ENCODE data around the gene PIP5K1C. TPM values are rescaled to one million over a fixed set of nuclear protein-coding genes. Genes with fewer than 3 reads are reported as not detected.

The PIP5K1C gene
- total and polyA plus RNA-seq, 9 donors: 6.0 to 41.7 (median 30.8) TPM

GRCh38 chr19:3606690-3607289, 93.5 kb downstream of the PIP5K1C start, which contains the start of gene TBXA2R:
TBXA2R (minus strand) TSS chr19:3606875; CDS start chr19:3600634, 6,241 bp downstream.
- peak in 1 of 3 donors; percentile 4 for TF ChIP-seq CTCF (IDR thresholded peaks at IDR 0.05)
- no peak for TF ChIP-seq EP300 (IDR thresholded peaks at IDR 0.05)
- H3K9me3 ChIP-seq: no peaks in the 10 kb centered on the region
- intact Hi-C loops (cut with DNase I): no loop called here

GRCh38 chr19:3606174-3606689, 94.0 kb downstream of the PIP5K1C start:
- H3K4me3 ChIP-seq: peak overlapping the region; percentile 54
- 6 to 9% (median 8%) methylated on average over 7 to 35 of the region's 35 CpGs for WGBS, 3 donors
- DNase-seq: peak in 3 of 5 donors; percentile 32 to 61 (median 46)
- peaks cover 9% of the 10 kb centered on the region for H3K4me1 ChIP-seq (ENCODE audit: insufficient read depth)
- H3K27me3 ChIP-seq: no peaks in the 10 kb centered on the region
- intact Hi-C loops (cut with DNase I): no loop called here
- peak overlapping the region in 1 of 2 donors; percentile 53 for H3K27ac ChIP-seq
- H3K9me3 ChIP-seq: no peaks in the 10 kb centered on the region
- no peaks in the 10 kb centered on the region for H3K36me3 ChIP-seq
- no peak for TF ChIP-seq CTCF (IDR thresholded peaks at IDR 0.05)

More at GRCh38 chr19:3606690-3607289, 93.5 kb downstream of the PIP5K1C start, which contains the start of gene TBXA2R:
- H3K36me3 ChIP-seq: no peaks in the 10 kb centered on the region
- H3K27ac ChIP-seq: peak within 1 kb of the TSS; percentile 21 to 53
- H3K4me1 ChIP-seq (ENCODE audit: insufficient read depth): peaks cover 9% of the 10 kb centered on the region
- DNase-seq: peak; percentile 85 to 91 (median 88)
- H3K4me3 ChIP-seq: peak within 1 kb of the TSS; percentile 54
- 0 to 2% (median 1%) methylated on average over 29 to 46 of the region's 46 CpGs for WGBS, 3 donors
- H3K27me3 ChIP-seq: no peaks in the 10 kb centered on the region

GRCh38 chr19:3605770-3606169, 94.5 kb downstream of the PIP5K1C start:
- no peak overlapping the region for H3K27ac ChIP-seq
- no peak for TF ChIP-seq EP300 (IDR thresholded peaks at IDR 0.05)
- no peak for TF ChIP-seq CTCF (IDR thresholded peaks at IDR 0.05)
- no peak for TF ChIP-seq POLR2A (IDR thresholded peaks at IDR 0.05)
- no peak for DNase-seq
- 43 to 62% (median 58%) methylated on average over 5 of the region's 5 CpGs for WGBS, 3 donors
- H3K9me3 ChIP-seq: no peaks in the 10 kb centered on the region
- H3K27me3 ChIP-seq: no peaks in the 10 kb centered on the region
- H3K36me3 ChIP-seq: no peaks in the 10 kb centered on the region
- peak overlapping the region; percentile 54 for H3K4me3 ChIP-seq
- peaks cover 9% of the 10 kb centered on the region for H3K4me1 ChIP-seq (ENCODE audit: insufficient read depth)
- intact Hi-C loops (cut with DNase I): no loop called here

GRCh38 chr19:3605361-3605760, 94.9 kb downstream of the PIP5K1C start:
- no peaks in the 10 kb centered on the region for H3K36me3 ChIP-seq
- no peak for TF ChIP-seq CTCF (IDR thresholded peaks at IDR 0.05)
- no peak for TF ChIP-seq POLR2A (IDR thresholded peaks at IDR 0.05)
- no peak for TF ChIP-seq EP300 (IDR thresholded peaks at IDR 0.05)
- H3K4me3 ChIP-seq: no peak overlapping the region
- no peak for DNase-seq
- peaks cover 9% of the 10 kb centered on the region for H3K4me1 ChIP-seq (ENCODE audit: insufficient read depth)
- H3K9me3 ChIP-seq: no peaks in the 10 kb centered on the region
- no peaks in the 10 kb centered on the region for H3K27me3 ChIP-seq
- no peak overlapping the region for H3K27ac ChIP-seq
- 68 to 85% (median 85%) methylated on average over 3 of the region's 3 CpGs for WGBS, 3 donors
- intact Hi-C loops (cut with DNase I): no loop called here

Measured in ovary (tissue), 9 donors.